Kidney epithelial cell (primary cell): ENCODE results near the gene FNDC5. TPM values are rescaled to one million over a fixed set of nuclear protein-coding genes. Genes with fewer than 3 reads are reported as not detected.
"Not testable (repeated sequence)": the region's sequence is repeated elsewhere in the genome, so short reads cannot be mapped to it uniquely, and the experiment has no call there.

ENCODE experiments used
- DNase-seq: peaks from one replicate; pipeline ENCODE4 v3.0.0-alpha.2; 2010; ENCODE audit warnings: low read depth
- H3K27me3 ChIP-seq: 2 replicates; pipeline ENCODE4 v1.6.0; 2011; ENCODE audit warnings: low read length; ENCODE audit not compliant: control insufficient read depth, insufficient read depth
- H3K36me3 ChIP-seq: 2 replicates; pipeline ENCODE4 v1.5.1; 2011; ENCODE audit warnings: low read length; ENCODE audit not compliant: control insufficient read depth, insufficient read depth
- H3K4me3 ChIP-seq: 2 replicates; pipeline ENCODE4 v1.5.1; 2011; ENCODE audit warnings: low read depth, mild to moderate bottlenecking, control low read depth, low read length
- total RNA-seq: library from RNA; depleted of rRNA; stranded (reverse); fragments of >200 nt; gene quantifications from 2 replicates; pipeline ENCODE4 v1.2.3, GENCODE V29; 2015
- TF ChIP-seq, protein P1 (sequence below): IDR thresholded peaks from 2 replicates; pipeline ENCODE4 v1.5.1; 2011; ENCODE audit warnings: mild to moderate bottlenecking, moderate library complexity, low read length, control low read depth, inconsistent platforms; ENCODE audit not compliant: insufficient read depth, poor library complexity, severe bottlenecking

The FNDC5 gene
- total RNA-seq, 1 donor from 2014 or later, result 0.08 TPM

DNA sequence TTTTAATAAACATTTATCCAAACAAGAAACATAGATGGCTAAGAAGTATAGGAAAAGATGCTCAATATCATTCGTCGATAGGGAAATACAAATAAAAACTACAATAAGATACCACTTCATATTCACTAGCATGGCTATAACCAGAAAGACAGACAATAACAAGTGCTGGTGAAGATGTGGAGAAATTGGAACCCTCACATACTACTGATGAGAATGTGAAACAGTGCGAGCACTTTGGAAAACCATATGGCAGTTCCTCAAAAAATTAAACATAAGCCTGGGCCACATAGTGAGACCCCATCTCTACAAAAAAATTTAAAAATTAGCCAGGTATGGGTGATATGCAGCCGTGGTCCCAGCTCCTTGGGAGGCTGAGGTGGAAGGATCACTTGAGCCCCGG, 39.6 kb upstream of the FNDC5 start:
- H3K27me3 ChIP-seq, result no peaks in the 10 kb centered on the region
- TF ChIP-seq, protein P1, sequence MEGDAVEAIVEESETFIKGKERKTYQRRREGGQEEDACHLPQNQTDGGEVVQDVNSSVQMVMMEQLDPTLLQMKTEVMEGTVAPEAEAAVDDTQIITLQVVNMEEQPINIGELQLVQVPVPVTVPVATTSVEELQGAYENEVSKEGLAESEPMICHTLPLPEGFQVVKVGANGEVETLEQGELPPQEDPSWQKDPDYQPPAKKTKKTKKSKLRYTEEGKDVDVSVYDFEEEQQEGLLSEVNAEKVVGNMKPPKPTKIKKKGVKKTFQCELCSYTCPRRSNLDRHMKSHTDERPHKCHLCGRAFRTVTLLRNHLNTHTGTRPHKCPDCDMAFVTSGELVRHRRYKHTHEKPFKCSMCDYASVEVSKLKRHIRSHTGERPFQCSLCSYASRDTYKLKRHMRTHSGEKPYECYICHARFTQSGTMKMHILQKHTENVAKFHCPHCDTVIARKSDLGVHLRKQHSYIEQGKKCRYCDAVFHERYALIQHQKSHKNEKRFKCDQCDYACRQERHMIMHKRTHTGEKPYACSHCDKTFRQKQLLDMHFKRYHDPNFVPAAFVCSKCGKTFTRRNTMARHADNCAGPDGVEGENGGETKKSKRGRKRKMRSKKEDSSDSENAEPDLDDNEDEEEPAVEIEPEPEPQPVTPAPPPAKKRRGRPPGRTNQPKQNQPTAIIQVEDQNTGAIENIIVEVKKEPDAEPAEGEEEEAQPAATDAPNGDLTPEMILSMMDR, result no peak
- no peak for DNase-seq
- no peak overlapping the region for H3K4me3 ChIP-seq
- H3K36me3 ChIP-seq, result no peaks in the 10 kb centered on the region

- no peak for DNase-seq
- Histone ChIP-seq H3K36me3 (no peaks in the 10 kb centered on the region), H3K27me3 (no peaks in the 10 kb centered on the region), H3K4me3 (no peak overlapping the region)
- TF ChIP-seq, protein P1, result no peak
Observed at GRCh38 chr1:32907435-32907834, 36.7 kb upstream of the FNDC5 start.

DNA sequence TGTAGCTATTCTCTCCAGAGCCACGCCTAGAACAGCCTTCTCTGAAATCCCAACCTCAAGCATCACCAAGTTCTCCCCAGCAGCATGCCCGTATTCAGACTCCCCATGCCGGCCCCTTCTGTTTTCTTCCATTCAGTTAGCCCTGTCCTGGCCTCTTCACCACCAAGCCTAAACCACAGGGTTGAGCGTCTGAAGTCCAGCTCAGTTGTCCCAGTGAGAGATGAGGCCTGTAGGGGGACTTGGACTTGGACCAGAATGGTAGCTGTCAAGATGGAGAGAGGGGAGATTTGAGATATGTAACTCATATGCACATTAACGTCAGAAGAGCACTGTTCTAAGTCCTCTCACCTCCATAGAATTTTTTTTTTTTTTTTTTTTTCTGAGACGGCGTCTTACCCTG, 35.9 kb upstream of the FNDC5 start:
- no peaks in the 10 kb centered on the region for H3K27me3 ChIP-seq
- no peak for DNase-seq
- TF ChIP-seq, protein P1, result no peak
- no peak overlapping the region for H3K4me3 ChIP-seq
- H3K36me3 ChIP-seq, result no peaks in the 10 kb centered on the region

DNA sequence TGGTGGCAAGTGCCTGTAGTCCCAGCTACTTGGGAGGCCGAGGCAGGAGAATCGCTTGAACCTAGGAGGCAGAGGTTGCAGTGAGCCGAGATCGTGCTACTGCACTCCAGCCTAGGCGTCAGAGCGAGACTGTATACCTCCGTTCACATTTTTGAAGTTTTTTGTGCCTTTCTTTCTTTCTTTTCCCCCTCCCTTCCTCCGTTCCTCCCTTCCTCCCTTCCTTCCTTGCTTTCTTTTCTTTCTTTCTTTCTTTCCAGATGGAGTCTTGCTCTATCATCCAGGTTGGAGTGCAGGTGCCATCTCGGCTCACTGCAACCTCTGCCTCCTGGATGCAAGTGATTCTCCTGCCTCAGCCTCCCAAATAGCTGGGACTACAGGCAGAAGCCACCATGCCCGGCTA, 34.9 kb upstream of the FNDC5 start:
- DNase-seq, H3K27me3 ChIP-seq, H3K4me3 ChIP-seq, H3K36me3 ChIP-seq: not testable (repeated sequence)

GRCh38 chr1:32904797-32905196, 34.1 kb upstream of the FNDC5 start:
- DNase-seq, result no peak
- H3K36me3 ChIP-seq, result no peaks in the 10 kb centered on the region
- H3K4me3 ChIP-seq, result no peak overlapping the region
- H3K27me3 ChIP-seq, result no peaks in the 10 kb centered on the region
- TF ChIP-seq, protein P1, result no peak

GRCh38 chr1:32903991-32904785, 33.5 kb upstream of the FNDC5 start:
- Histone ChIP-seq H3K27me3 (no peaks in the 10 kb centered on the region), H3K36me3 (no peaks in the 10 kb centered on the region), H3K4me3 (no peak overlapping the region)
- TF ChIP-seq, protein P1, result no peak
- DNase-seq, result no peak
